Nephron progenitor cell (in vitro differentiated cells): ENCODE measurements around the gene C21orf91.

Experiments used
- DNase-seq: peaks from one replicate; pipeline ENCODE4 v3.0.0; 2021
- H3K27ac Mint-ChIP-seq: 2 replicates; pipeline ENCODE4 v1.8.0; 2021; ENCODE audit warnings: mild to moderate bottlenecking, moderate library complexity, mixed read lengths
- H3K27me3 Mint-ChIP-seq: 2 replicates; pipeline ENCODE4 v1.8.0; 2021; ENCODE audit warnings: mild to moderate bottlenecking, low read depth, mixed read lengths; ENCODE audit not compliant: poor library complexity
- H3K36me3 Mint-ChIP-seq: 2 replicates; pipeline ENCODE4 v1.8.0; 2021; ENCODE audit warnings: low read depth, mixed read lengths
- H3K4me1 Mint-ChIP-seq: 2 replicates; pipeline ENCODE4 v1.8.0; 2021; ENCODE audit warnings: mixed read lengths
- H3K4me3 Mint-ChIP-seq: 2 replicates; pipeline ENCODE4 v1.8.0; 2021; ENCODE audit warnings: mild to moderate bottlenecking, moderate library complexity, mixed read lengths
- H3K9me3 Mint-ChIP-seq: 2 replicates; pipeline ENCODE4 v1.8.0; 2021; ENCODE audit warnings: mild to moderate bottlenecking, moderate library complexity, mixed read lengths
- CTCF ChIP-seq: fragments of 200-600 bp; sonication (generic); IDR thresholded peaks from 2 replicates; pipeline ENCODE4 v1.5.0; 2021; ENCODE audit warnings: antibody characterized with exemption

C21orf91 gene

GRCh38 chr21:17805966-17806365, 13.2 kb downstream of the C21orf91 start:
- Mint-ChIP-seq H3K36me3 (peaks cover 92% of the 10 kb centered on the region), H3K9me3 (peaks cover 49% of the 10 kb centered on the region), H3K4me1 (no peaks in the 10 kb centered on the region), H3K27ac (no peak overlapping the region), H3K27me3 (no peaks in the 10 kb centered on the region), H3K4me3 (no peak overlapping the region)
- DNase-seq: no peak
- no peak for TF ChIP-seq CTCF

- no peak overlapping the region for H3K4me3 Mint-ChIP-seq
- no peak overlapping the region for H3K27ac Mint-ChIP-seq
- no peak for DNase-seq
- H3K27me3 Mint-ChIP-seq: no peaks in the 10 kb centered on the region
- no peaks in the 10 kb centered on the region for H3K4me1 Mint-ChIP-seq
- H3K9me3 Mint-ChIP-seq: peaks cover 26% of the 10 kb centered on the region
- no peak for TF ChIP-seq CTCF
- peaks cover 75% of the 10 kb centered on the region for H3K36me3 Mint-ChIP-seq
Observed at GRCh38 chr21:17803536-17803935, 15.6 kb downstream of the C21orf91 start.

GRCh38 chr21:17802572-17802971, 16.6 kb downstream of the C21orf91 start:
- H3K36me3 Mint-ChIP-seq: peaks cover 65% of the 10 kb centered on the region
- H3K27me3 Mint-ChIP-seq: no peaks in the 10 kb centered on the region
- H3K9me3 Mint-ChIP-seq: peaks cover 16% of the 10 kb centered on the region
- H3K27ac Mint-ChIP-seq: no peak overlapping the region
- TF ChIP-seq CTCF: no peak
- no peaks in the 10 kb centered on the region for H3K4me1 Mint-ChIP-seq
- DNase-seq: no peak
- no peak overlapping the region for H3K4me3 Mint-ChIP-seq

GRCh38 chr21:17799414-17800164, 19.6 kb downstream of the C21orf91 start:
- TF ChIP-seq CTCF: no peak
- no peak overlapping the region for H3K27ac Mint-ChIP-seq
- no peaks in the 10 kb centered on the region for H3K4me1 Mint-ChIP-seq
- no peak for DNase-seq
- no peaks in the 10 kb centered on the region for H3K27me3 Mint-ChIP-seq
- no peak overlapping the region for H3K4me3 Mint-ChIP-seq
- no peaks in the 10 kb centered on the region for H3K9me3 Mint-ChIP-seq
- H3K36me3 Mint-ChIP-seq: peaks cover 62% of the 10 kb centered on the region

- no peak for DNase-seq
- Mint-ChIP-seq H3K9me3 (no peaks in the 10 kb centered on the region), H3K27ac (no peak overlapping the region), H3K4me1 (no peaks in the 10 kb centered on the region), H3K4me3 (no peak overlapping the region), H3K27me3 (no peaks in the 10 kb centered on the region), H3K36me3 (peaks cover 59% of the 10 kb centered on the region)
- no peak for TF ChIP-seq CTCF
Observed at GRCh38 chr21:17798796-17799195, 20.4 kb downstream of the C21orf91 start.

GRCh38 chr21:17797967-17798366, 21.2 kb downstream of the C21orf91 start:
- no peak for DNase-seq
- H3K27me3 Mint-ChIP-seq: no peaks in the 10 kb centered on the region
- no peak overlapping the region for H3K27ac Mint-ChIP-seq
- H3K9me3 Mint-ChIP-seq: no peaks in the 10 kb centered on the region
- peaks cover 56% of the 10 kb centered on the region for H3K36me3 Mint-ChIP-seq
- no peak overlapping the region for H3K4me3 Mint-ChIP-seq
- H3K4me1 Mint-ChIP-seq: no peaks in the 10 kb centered on the region
- no peak for TF ChIP-seq CTCF
